ENCODE measurements around the gene SCGB2B2.

- TF ChIP-seq, protein P1, sequence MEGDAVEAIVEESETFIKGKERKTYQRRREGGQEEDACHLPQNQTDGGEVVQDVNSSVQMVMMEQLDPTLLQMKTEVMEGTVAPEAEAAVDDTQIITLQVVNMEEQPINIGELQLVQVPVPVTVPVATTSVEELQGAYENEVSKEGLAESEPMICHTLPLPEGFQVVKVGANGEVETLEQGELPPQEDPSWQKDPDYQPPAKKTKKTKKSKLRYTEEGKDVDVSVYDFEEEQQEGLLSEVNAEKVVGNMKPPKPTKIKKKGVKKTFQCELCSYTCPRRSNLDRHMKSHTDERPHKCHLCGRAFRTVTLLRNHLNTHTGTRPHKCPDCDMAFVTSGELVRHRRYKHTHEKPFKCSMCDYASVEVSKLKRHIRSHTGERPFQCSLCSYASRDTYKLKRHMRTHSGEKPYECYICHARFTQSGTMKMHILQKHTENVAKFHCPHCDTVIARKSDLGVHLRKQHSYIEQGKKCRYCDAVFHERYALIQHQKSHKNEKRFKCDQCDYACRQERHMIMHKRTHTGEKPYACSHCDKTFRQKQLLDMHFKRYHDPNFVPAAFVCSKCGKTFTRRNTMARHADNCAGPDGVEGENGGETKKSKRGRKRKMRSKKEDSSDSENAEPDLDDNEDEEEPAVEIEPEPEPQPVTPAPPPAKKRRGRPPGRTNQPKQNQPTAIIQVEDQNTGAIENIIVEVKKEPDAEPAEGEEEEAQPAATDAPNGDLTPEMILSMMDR (IDR thresholded peaks at IDR 0.05) = no peak
- TF ChIP-seq EP300 (IDR thresholded peaks at IDR 0.05; ENCODE audit: borderline replicate concordance in 1 of 2, low read depth in 1 of 2, low read length in 1 of 2) (no peak), USF2 (IDR thresholded peaks at IDR 0.05; ENCODE audit: borderline replicate concordance, low read depth, low read length) (no peak), POLR2AphosphoS5 (IDR thresholded peaks at IDR 0.05; ENCODE audit: low read depth, low read length) (no peak), YY1 (IDR thresholded peaks at IDR 0.05; ENCODE audit: low read depth) (no peak), EZH2phosphoT487 (IDR thresholded peaks at IDR 0.05; ENCODE audit: borderline replicate concordance, low read depth) (no peak), RXRA (IDR thresholded peaks at IDR 0.05; ENCODE audit: borderline replicate concordance, low read depth) (no peak), RFX5 (IDR thresholded peaks at IDR 0.05; ENCODE audit: low read length) (no peak), REST (IDR thresholded peaks at IDR 0.05; ENCODE audit: low read depth, low read length) (no peak), NRF1 (IDR thresholded peaks at IDR 0.05; ENCODE audit: low read depth, low read length) (no peak), ZBTB33 (IDR thresholded peaks at IDR 0.05; ENCODE audit: borderline replicate concordance, low read depth) (no peak)
- TF ChIP-seq, protein P2, sequence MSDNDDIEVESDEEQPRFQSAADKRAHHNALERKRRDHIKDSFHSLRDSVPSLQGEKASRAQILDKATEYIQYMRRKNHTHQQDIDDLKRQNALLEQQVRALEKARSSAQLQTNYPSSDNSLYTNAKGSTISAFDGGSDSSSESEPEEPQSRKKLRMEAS (IDR thresholded peaks at IDR 0.05; ENCODE audit: low read depth) = no peak
Measured at GRCh38 chr19:34666958-34667265, 10.0 kb downstream of the SCGB2B2 start.

Data from SK-N-SH (cell line).